Left colon (tissue), 2 donors: ENCODE measurements around the gene CEP128. TPM values are rescaled to one million over a fixed set of nuclear protein-coding genes. Genes with fewer than 3 reads are reported as not detected.

Source experiments
- ATAC-seq: fragments of 200-7000 bp; cut with Tn5 transposase; one replicate; pipeline ENCODE4 v1.9.1; 2020; ENCODE audit warnings: mild to moderate bottlenecking, moderate library complexity
- DNase-seq, 2 donors: peaks; one replicate each; pipeline ENCODE4 v3.0.0-alpha.2; 2020
- intact Hi-C, 2 donors: fragments of 100-400 bp; cut with DNase I in 1 of 2; cut with micrococcal nuclease in 1 of 2; formaldehyde crosslinking; loops; one replicate each; pipeline versions ENCODE4 v1.11.2 to v1.14.0; 2022; cut with DNase I, micrococcal nuclease
- total RNA-seq, 2 donors: library from RNA; stranded (reverse); fragmentation: NEBNext Ultra II Directional; extraction: Animal tissue kit (Norgen Biotek cat#: 25700); gene quantifications; one replicate each; pipeline ENCODE4 v1.2.1, GENCODE V29; 2021
- donor health status: DM: no; HTN: no; CAD: no.
- donor health status: DM: yes; HTN: yes; CAD: no.

Gene CEP128
- total RNA-seq, 2 donors from 2014 or later: 2.7 to 5.6 TPM

DNA sequence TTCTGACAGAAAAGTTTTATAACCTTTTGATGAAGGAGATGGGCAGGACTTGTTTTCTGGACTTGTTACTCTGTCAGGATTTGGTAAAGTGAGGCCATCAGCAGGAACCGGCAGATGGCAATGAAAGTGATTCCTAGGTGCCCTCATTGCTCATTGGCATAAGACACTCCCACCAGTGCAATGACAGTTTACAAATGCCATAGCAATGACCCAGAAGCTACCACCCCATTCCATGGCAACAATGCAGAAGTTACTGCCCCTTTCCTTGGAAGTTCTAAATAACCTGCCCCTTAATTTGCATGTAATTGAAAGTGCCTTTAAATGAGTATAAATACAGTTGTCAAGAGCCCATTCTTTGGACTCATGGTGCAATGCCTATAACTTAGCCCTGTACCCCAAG is 222.6 kb downstream of the CEP128 start:
- ATAC-seq: no peak
- DNase-seq: no peak
- intact Hi-C loops: no loop called here

DNA sequence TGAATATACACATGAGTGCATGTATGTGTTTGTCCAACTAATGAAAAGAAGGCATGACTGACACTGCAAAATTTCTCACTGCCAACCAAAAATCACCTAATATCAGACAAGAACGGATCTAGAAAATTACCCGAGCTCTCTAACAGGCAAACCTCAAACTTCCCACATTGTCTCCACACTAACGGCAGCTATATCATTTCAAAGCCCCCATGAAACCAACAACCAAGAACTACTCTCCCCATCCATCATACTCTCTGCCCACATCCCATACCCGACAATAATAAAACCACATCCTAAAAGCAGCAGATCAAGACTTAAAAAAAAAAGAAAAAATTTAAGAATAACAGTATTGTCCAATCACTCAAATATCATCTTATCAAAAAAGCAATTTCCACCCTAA is 227.1 kb downstream of the CEP128 start:
- intact Hi-C loops: no loop called here
- ATAC-seq (no peak), DNase-seq (no peak)

DNA sequence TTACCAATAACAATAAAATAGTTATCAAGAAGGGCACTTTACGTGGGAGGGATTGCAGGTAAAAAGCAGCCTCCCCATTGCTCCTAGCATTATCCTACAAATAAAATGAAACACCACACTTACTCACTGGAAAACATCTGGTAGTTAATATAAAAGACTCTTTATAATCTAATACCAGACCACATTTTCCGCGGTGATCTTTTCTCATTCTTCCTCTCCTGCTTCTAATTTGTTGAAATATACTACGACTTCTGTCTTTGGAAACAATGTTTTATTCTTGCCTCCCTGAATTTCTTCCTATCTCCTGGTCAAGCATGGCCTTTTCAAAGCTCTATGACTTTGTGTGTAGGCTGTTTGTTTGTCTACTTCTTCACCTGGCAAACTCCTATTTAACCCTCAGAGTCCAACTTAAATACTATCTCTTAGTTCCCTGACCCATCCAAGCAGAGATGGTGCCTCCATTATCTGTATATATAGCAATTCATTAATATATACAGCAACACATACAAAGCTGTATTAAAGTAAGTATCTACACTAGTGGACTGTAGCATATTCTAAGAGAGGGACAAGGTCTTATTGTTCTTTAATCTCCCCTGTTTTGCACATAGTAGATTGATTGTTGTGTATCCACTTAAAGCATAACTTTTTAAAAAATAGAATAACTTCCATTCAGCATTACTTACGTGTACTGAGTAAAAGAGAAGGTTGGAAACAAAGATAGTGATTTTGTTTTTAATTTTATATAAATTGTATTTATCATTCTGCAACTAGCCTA is 228.3 kb downstream of the CEP128 start:
- intact Hi-C loops: no loop called here
- DNase-seq: no peak
- no peak for ATAC-seq

DNA sequence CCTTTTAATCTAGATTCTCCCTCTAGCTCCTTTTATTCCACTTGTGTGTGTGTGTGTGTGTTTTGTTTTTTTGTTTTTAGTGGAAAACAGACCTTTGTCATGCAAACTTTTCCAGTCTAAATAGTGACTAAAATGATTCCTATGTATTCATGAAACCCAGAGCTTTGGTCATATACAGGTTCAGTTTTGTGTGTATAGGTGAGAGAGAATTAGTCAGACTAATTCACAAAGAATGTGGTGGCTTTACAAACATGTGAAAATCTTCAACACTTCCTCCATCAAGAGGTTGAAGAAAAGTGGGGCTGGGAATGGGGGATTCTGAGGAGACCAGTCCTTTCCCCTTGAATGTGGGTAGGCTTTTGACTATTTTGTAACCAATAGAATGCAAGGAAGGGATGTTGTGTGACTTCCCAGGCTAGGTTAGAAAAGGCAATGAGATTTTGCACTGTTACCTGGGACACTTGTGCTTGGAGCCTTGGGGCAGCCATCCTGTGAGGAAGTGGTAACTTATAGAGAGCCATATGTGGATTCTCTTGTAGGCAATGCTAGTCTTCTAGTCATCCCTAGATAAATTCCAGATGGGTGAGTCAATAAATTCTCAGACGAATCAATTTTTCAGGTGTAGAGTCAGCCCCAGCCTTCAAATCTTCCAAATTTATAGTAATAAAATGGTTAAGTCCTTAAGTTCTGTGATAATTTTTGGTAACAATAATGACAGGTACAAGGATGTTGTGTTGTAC is 236.1 kb downstream of the CEP128 start:
- DNase-seq: no peak
- intact Hi-C loops: no loop called here
- no peak for ATAC-seq

DNA sequence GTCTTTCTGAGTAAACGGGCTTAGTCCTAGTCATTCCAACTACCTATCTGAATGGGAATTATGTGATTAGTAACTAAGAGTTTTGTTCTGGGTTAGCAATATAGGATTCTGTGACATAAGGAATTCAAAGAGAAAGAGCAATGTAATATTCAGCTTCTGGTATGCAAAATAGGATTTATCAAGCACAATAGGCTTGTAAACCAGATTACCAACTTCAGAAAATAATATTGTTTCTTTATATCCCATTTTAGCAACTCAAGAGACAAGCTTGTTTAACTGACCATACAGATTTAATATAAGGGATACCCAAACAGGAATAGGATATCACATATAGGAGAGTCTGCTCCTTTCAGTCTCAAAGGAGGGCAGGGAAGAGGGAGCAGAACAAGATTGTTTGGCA is 240.9 kb downstream of the CEP128 start:
- intact Hi-C loops: no loop called here
- no peak for DNase-seq
- ATAC-seq: no peak

DNA sequence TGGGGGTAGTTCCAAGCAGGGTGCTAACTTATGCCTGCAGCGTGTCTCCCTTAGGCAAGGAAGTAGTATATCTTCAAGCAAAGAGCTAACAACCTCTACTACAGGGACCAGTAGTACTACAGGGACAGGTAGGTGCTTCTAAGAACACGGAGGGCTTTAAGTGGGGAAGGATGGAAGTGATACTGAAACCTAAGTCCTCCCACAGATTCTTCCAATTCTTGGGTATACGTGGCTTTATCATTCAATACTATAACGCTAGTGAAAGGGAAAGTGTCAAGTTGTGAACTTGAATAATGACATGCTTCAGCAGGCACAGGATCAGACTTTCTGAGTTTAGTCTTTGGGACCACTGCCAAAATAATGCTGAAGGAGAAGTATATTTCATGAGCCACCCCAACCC is 241.7 kb downstream of the CEP128 start:
- intact Hi-C loops: no loop called here
- ATAC-seq (no peak), DNase-seq (no peak)

DNA sequence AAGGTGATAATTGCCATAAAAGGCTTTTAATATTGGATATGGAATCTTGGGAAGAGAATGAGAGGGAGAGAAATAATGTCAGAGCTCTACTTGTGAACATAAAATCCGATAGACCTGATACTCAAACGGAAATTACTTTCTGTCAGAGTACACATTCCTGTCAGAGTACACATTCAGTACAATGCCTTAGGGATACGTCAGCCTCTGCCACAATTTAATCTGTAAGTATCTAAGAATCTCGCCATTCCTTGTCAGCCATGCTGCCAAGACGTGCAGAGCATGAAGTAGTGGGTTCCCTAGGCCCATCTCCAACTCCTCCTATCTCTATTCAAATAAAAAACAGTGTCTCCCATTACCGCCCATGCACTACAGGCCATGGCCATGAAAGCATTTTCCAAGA is 242.6 kb downstream of the CEP128 start:
- intact Hi-C loops: no loop called here
- ATAC-seq: no peak
- DNase-seq: no peak

DNA sequence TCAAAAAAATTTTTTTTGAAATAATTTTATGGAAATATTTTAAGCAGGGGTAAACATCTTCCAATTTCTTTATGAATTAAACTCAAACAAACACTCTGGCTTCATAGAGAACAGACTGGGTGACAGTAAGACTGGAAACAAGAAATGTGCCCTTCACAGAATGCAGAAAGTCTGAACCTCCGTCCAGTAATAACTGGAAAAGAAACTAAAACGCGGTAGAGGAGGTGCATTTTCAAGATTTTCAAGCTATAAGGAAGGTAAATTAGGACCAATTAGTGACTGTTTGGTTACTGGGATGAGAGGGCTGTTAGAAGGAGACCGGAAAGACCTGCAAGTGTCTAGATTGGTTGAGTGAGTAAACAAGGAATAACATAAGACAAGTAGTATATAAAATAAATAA is 245.7 kb downstream of the CEP128 start:
- ATAC-seq: no peak
- intact Hi-C loops: no loop called here
- DNase-seq: no peak

DNA sequence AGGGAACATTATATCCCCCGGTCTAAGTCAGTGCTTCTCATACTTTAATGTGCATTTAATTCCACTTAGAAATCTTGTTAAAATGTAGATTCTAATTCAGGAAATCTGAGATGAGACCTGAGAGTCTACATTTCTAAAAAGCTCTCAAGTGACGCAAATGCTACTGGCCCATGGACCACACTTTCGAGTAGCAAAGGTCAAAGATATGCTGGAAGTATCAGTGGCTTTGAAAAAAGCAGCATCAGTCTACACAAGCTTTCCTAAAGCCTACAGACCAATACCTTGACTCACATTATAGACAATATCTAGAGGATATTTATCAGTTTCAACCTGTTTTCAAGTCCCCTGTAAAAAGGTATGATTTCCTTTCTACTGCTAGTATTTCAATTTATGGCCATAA is 248.6 kb downstream of the CEP128 start:
- DNase-seq: no peak
- no peak for ATAC-seq

DNA sequence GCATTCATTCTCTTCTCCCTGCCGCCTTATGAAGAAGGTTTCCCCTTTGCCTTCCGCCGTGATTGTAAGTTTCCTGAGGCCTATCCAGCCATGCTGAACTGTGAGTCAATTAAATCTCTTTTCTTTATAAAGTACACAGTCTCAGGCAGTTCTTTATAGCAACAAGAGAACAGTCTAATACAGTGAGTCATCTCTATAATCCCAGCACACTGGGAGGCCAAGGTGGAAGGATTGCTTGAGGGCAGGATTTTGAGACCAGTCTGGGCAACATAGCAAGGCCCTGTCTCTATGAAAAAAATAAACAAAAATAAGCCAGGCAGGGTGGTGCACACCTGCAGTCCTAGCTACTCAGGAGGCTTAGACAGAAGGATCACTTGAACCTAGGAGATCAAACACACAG is 259.9 kb downstream of the CEP128 start:
- no peak for DNase-seq
- intact Hi-C loops: no loop called here
- ATAC-seq: no peak

More for the DNA sequence above, 248.6 kb downstream of the CEP128 start:
- intact Hi-C loops: no loop called here

DNA sequence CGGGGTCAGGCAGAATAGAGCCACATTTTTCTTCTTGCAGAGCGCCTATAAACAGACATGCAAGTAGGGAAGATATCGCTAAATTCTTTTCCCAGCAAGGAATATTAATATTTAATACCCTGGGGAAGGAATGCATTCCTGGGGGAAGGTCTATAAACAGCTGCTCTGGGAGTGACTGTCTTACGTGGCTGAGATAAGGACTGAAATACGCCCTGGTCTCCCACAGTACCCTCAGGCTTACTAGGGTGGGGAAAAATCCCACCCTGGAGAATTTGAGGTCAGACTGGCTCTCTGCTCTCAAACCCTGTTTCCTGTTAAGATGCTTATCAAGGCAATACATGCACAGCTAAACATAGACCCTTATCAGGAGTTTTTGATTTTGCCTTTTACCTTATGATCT is 262.3 kb downstream of the CEP128 start:
- no peak for DNase-seq
- intact Hi-C loops: no loop called here
- no peak for ATAC-seq

DNA sequence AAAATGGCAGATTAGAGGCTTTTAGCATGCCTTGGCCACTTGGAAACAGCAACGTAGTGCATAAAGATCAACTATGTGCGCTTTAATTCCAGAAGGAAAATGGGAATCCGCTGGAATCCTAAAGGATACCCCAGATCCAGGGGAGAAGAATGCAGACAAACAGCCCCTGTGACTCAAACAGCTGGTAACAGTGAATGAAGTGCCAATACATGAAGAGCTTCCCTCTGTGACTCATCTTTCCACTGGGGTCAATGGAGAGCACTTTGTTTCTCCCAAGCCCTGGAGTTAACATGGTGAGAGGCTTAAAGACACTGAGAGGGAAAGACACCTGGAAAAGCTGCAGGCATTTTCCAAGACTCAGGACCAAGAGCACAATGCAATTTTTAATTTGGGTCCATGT is 263.1 kb downstream of the CEP128 start:
- no peak for ATAC-seq
- DNase-seq: no peak
- intact Hi-C loops: no loop called here

DNA sequence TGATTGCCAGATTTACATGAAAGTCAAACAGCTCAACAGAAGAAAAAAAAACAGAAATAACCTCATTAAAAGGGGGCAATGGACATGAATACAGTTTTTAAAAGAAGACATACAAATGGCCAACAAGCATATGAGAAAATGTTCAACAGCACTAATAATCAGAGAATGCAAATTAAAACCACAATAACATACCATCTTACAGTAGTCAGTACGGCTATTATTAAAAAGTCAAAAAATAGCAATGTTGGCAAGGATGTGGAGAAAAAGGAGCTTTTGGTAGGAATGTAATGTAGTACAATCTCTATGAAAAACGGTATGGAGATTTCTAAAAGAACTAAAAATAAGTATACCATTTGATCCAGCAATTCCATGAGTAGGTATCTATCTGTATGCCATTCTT is 272.1 kb downstream of the CEP128 start:
- DNase-seq (no peak), ATAC-seq (no peak)
- intact Hi-C loops: no loop called here

DNA sequence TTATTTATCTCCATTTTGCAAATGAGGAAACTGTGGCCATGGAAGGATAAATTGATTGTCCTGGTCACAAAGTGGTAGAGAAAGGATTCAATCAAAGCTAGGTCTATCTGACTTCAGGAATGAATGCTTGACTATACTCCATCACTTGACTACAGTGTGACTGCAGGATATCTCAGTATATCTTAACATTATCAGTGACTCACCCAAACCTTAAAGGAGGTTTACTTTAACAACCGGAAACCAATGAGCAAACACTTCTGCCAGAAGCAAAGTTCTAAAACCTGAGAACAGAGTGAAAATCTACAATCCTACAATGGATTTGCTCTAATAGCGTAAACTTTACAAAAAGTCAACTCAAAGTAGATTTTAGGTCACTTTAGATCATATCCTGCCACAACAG is 277.0 kb downstream of the CEP128 start:
- intact Hi-C loops: no loop called here
- no peak for ATAC-seq
- DNase-seq: no peak

DNA sequence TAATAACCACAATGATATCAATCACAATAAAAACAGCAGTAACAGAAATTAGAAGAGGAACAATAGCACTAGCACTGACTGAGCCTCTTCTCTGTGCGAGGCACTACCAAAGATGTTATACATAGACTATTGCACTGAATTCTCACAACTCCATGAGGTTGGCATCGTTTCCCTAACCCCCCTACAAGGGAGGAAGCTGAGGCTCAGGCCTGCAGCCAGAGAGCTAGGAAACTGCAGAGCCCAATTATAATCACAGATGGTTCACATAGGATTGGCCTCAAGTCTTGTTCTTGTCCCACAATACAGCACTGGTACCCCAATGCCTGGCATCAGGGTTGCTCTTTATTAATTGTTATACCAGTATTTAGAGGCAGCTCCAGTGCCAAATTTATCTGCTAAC is 278.0 kb downstream of the CEP128 start:
- intact Hi-C loops: no loop called here
- ATAC-seq (no peak), DNase-seq (no peak)

DNA sequence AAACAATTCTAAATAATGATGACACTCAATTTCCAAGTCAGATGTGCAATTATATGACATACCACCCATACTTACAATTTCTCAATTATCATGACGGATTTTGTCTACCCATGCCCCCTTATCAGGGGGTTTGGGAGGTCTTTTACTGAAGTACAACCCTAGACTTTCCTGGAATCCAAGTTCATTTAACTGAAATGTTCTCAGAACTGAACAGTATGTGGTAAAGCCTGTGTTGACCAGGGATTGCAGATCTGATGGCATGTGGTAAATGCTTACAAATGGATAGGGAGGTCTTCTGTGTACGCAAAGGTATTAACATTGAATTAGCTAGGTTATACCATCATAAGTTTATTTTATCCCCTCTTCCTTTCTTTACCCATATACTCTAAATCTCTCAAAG is 281.8 kb downstream of the CEP128 start:
- DNase-seq: no peak
- intact Hi-C loops: no loop called here

DNA sequence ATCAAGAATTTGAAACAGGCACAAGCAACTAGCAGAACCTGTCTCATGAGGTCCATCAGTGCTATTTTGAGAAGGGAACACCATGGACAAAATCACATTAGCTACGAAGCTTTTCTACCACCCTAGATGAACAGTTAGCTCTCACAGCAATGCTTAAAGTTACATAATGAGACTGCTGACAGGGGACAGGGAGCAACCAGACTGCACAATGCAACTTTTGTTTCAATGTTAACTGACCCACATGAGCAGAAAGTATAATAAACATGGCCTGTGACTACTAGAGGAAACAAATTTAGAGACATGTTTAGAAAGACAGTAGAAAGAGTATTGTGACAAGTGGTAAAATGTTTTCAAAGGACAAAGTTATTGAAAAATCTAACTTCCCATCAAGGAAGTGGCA is 282.8 kb downstream of the CEP128 start:
- DNase-seq: no peak
- intact Hi-C loops: no loop called here
- ATAC-seq: no peak

More for the DNA sequence above, 281.8 kb downstream of the CEP128 start:
- no peak for ATAC-seq

DNA sequence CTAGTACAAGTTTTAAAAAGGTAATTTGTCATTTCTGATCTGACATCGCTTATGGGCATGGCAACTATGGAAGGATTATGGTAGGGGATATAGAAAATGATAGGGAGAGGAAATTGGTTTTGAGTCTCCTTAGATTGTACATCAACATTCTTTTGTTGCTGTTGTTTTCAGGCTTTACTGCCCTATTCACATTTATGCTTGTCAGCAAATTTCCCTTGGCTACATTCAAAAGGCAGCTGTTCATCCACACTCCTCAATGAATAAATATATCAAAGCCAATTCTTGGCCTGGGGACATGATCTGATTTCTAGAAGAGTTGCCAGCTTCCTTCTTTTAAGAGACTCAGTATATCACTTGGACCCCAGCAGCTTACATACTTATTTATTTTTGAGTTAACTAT is 283.4 kb downstream of the CEP128 start:
- no peak for ATAC-seq
- intact Hi-C loops: no loop called here
- no peak for DNase-seq

DNA sequence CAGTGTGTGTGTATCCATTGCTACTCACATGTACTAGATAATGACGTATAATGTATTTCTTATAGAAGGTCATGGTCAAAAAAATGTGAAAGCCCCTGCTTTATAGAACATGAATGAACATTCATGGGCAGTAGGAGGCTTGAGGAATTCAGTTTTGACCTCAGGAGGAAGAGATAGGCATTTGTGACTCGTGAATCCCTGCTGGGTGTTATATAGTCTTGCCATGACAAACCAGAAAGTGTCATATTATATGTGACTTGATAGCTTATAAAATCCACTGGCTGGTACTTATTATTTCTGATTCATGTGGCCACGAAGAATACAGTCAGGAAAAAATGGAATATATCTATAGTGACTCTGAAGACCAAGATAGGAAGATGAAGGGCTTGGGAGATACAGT is 287.6 kb downstream of the CEP128 start:
- DNase-seq (no peak), ATAC-seq (no peak)
- intact Hi-C loops: no loop called here

DNA sequence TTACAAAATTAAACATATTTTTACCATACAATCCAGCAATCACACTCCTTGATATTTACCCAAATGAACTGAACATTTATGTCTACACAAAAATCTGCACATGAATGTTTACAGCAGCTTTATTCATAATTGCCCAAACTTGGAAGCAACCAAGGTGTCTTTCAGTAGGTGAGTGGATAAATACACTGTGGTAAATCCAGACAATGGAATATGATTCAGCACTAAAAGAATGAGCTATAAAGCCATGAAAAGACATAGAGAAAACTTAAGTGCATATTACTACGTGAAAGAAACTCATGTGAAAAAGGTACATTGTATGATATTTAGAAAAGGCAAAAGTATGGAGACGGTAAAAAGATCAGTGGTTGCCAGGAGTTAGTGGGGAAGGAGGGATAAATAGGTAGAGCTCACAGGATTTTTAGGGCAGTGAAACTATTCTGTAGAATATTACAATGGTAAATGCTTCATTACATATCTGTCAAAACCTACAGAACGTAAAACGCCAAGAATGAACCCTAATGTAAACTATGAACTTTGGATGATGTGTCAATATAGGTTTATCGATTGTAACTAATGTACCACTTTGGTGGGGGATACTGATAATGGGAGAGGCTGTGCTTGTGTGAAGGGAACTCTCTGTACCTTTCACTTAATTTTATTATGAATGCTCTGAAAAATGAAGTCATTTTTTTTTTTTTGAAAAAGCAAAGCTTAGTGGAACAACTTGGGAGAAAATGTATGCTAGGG is 295.7 kb downstream of the CEP128 start:
- intact Hi-C loops: no loop called here
- DNase-seq: no peak
- no peak for ATAC-seq
